NOMO-1 treated with dmso at 0.1 percent for 144 hours (cell line): ENCODE data around the gene CAMK2G.
A peak's percentile ranks its signal among the peaks of the same experiment; 100 is the strongest.
"Not testable (repeated sequence)": the region's sequence is repeated elsewhere in the genome, so short reads cannot be mapped to it uniquely, and the experiment has no call there.

ENCODE experiments used
- DNase-seq: peaks from one replicate; lab custom pipeline; 2025; ENCODE audit not compliant: unreplicated experiment; lab: John Stamatoyannopoulos, UW

The CAMK2G gene

DNA sequence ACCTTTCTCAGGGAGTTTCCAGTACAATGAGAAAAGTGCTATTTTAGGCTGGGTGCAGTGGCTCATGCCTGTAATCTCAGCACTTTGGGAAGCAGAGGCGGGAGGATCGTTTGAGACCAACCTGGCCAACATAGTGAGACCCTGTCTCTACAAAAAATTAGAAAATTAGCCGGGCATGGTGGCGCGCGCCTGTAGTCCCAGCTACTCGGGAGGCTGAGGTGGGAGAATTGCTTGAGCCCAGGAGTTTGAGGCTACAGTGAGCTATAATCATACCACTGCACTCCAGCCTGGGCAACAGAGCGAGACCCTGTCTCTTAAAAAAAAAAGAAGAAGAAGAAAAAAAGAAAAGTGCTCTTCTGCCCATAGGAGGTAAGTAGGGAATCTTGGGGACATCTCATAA is 78.3 kb downstream of the CAMK2G start:
- not testable (repeated sequence) for DNase-seq

DNA sequence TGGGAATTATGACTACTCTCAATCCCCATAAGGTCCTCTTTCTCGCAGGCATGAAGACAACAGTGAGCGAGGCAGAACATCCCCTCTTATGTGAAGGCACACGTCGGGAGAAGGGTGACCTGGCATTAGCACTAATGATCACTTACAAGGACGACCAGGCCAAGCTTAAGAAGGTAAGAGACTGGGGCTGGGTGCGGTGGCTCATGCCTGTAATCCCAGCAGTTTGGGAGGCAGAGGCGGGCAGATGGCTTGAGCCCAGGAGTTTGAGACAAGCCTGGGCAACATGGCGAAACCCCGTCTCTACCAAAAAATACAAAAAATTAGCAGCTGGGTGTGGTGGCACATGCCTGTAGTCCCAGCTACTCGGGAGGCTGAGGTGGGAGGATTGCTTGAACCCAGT is 78.9 kb downstream of the CAMK2G start:
- DNase-seq, result not testable (repeated sequence)

DNA sequence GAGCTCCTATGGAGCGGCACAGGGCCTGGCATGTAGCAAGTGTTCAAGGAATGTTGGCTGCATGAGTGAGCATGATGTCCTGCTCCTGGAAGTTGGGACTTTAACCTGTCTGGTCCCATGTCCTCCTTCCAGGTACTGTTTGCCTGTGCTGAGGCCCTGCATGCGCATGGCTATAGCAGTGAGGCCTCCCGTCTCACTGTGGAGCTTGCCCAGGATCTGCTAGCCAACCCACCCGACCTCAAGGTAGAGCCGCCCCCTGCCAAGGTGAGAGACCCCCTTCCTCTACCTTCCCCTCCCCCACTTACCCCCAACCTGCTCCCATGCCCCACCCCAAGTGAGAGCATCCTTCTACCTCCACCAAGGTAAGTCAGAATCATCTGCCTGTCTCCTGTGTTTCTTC is 80.9 kb downstream of the CAMK2G start:
- DNase-seq, result no peak

DNA sequence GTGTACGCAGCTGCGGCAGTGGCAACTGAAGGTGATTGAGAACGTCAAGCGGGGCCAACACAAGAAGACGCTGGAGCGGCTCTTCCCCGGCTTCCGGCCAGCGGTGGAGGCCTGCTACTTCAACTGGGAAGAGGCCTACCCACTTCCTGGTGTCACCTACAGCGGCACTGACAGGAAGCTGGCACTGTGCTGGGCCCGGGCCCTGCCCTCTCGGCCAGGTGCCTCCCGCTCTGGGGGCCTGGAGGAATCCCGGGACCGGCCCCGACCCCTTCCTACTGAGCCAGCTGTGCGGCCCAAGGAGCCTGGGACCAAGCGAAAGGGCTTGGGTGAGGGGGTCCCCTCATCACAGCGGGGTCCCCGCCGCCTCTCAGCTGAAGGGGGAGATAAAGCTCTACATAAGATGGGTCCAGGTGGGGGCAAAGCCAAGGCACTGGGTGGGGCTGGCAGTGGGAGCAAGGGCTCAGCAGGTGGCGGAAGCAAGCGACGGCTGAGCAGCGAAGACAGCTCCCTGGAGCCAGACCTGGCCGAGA is 82.4 kb downstream of the CAMK2G start:
- no peak for DNase-seq

DNA sequence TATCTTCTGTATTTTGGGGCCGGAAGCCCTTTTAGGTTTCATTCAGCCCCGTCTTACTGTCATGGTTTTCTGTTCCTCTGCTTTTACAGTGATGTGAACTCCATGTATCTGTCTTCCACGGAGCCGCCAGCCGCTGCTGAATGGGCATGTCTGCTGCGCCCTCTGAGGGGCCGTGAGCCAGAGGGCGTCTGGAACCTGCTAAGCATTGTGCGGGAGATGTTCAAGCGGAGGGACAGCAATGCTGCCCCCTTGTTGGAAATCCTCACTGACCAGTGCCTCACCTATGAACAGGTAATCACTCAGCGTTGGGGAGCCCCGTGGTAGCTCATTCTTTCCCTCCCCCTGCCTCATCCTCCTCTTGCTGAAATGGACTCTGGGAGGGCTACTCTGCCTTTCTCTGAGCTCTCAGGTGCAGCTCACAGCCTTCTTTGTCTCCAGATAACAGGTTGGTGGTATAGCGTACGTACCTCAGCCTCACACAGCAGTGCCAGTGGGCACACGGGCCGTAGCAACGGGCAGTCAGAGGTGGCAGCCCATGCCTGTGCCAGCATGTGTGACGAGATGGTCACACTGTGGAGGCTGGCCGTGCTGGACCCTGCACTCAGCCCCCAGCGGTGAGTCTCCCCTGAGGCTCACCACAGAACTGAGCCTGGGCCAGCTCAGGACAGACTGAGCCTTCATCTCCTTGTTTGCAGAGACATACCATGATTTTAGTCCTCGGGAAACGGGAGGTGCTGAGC is 83.3 kb downstream of the CAMK2G start:
- DNase-seq, result no peak

DNA sequence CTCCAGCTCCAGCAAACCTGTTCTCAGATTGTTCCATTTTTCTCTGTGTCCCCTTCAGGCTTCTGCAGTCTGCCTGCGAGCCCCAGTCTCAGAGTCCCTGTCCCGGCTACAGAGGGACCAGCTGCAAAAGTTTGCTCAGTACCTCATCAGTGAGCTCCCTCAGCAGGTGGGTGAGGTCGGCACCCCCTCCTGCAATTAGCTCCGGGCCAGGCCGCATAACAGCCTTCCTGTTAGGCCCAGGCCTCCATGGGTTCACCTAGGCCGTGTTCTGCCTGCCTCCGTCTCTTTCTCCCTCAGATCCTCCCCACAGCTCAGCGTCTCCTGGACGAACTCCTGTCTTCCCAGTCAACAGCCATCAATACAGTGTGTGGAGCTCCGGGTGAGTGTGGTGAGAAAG is 84.7 kb downstream of the CAMK2G start:
- DNase-seq, result no peak

DNA sequence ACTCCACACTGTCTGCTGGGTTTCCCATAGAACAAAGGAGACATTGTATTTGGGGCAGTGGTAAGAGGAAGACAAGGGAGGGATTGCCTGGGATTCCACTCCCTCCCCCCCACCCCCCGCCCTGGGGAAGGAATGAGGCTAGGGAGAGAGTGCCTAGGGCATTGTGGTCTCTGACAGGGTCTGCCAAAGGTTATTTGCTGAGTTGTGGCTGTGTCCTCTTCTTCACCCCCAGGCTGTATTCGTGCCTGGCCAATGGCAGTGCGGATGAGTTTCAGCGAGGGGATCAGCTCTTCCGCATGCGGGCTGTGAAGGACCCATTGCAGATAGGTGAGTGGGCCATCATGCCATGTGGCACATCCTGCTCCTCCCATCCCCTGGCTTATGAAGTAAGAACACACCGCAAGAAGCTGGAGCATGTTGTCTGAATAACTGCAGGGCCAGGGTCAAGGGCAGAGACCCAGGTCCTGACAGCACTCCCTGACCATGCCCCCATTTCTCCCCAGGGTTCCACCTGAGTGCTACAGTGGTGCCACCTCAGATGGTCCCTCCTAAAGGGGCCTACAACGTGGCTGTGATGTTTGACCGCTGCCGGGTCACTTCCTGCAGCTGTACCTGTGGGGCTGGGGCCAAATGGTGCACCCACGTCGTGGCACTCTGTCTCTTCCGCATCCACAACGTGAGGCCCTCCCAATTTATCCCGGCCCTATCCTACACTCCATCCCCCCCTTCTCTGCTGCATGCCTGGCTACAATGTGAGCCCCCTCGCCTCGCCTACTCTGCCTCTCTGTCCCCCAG is 85.3 kb downstream of the CAMK2G start:
- DNase-seq, result no peak

DNA sequence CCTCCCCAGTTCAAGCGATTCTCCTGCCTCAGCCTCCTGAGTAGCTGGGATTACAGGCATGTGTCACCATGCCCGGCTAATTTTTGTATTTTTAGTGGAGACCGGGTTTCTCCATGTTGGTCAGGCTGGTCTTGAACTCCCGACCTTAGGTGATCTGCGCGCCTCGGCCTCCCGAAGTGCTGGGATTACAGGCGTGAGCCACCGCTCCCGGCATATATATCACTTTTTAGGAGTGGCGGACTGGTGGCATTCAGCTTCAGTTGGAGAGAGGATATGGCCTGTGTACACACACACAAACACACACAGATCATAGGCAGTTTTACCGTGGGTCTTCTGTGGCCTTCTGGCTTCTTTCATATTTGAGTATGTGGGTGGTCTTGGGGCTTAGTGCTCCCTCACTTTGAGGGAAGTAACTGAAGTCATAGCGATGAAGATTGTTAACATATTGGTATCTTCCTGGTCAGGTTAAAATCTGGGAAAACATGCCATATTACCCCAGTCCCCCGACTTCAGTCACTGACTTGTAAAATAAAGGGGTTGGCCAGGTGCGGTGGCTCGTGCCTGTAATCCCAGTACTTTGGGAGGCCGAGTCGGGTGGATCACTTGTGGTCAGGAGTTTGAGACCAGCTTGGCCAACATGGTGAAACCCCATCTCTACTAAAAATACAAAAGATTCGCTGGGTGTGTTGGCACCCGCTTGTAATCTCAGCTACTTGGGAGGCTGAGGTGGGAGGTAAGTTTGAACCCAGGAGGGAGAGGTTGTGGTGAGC is 87.1 kb downstream of the CAMK2G start:
- DNase-seq, result not testable (repeated sequence)

DNA sequence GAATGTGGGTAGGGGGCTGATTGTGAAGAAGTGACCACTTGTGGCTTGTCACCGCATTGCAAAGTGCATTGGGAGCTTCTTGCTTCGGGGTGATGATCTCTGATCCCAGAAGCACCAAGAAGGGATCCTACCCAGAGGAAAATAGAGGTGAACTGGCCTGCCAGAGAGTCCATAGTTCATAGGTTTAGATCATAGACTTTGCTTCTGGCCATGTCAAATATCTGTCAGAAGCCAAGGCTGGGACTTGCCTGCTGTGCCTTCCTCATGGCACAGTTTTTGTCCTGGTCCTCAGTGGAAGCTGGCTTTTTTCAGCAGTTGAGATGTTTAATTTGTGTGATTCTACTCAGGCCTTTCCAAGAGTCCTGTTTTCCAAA is 87.9 kb downstream of the CAMK2G start:
- DNase-seq, result no peak

DNA sequence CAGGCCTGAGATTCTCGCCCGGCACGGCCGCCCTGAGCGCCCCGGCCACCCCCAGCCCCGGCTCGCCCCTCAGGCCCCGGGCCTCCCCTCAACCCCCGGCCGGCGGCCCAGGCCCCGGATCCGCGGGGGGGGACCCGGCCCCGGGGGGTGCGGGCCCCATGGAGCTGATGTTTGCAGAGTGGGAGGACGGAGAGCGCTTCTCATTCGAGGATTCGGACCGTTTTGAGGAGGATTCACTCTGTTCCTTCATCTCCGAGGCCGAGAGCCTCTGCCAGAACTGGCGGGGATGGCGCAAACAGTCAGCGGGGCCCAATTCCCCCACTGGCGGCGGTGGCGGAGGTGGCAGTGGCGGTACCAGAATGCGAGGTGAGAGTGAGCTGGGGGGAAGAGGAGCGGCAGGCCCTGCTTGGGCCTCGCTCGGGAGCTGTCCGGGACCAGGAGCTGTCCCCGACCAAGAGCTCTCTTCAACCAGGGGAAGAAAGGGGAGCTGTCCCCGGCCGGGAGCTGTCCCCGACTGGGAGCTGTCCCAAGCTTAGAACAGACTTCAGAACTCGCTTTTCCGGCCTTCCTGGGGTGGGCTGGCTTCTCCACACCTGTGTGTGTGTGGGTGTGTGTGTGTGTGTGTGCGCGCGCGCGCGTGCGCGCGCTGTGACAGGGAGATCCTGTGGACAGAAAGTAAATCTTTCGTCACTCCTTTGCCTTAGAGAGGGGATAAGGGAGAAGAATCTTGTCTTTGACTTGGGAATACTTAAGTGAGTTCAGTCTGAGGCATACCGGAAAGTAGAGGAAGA is 88.4 kb downstream of the CAMK2G start:
- peak; percentile 36 for DNase-seq

DNA sequence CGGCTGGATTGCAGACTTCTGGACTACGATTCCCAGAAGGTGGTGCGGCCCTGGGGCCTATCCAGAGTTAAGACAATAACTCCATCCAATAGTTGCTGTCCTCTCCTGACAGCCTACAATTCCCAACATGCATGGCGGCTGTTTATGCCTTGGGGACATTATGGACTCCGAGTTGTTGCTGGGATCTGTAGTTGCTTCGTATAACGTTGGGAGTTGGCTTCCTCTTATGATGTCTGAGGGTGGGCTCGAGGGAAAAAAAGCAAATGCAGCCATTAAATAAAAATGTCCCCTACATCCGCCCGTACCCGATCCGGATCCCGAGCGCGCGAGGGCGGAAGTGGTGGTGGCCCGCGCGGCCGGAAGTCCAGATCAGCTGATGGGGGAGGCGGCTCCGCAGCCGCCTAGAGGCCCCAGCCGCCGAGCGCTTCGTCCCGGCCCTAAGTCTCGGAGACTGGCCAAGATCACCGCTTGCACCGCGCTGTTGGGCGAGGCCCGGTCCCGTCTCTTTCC is 89.1 kb downstream of the CAMK2G start, which contains the start of gene ZSWIM8:
ZSWIM8 (plus strand) TSS at position 396 of the 510 bp plus-strand sequence. CDS start 273 bp downstream, outside the sequence.
- peak; percentile 96 for DNase-seq

DNA sequence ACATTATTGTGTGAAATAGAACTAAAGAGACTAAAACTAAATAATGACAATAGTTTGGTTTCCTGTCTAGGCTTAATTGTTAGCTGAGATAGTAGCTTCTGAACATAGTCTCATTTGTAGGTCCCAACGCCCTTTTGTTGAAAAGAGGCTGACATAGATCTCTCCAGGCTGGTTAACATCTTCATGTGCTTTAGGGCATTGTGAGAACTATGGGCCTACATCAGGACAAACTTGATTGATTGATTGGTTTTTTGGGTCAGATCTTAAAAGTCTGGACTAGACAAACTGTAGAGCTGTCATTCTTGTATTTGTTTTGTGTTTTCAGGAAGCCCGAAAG is 91.6 kb downstream of the CAMK2G start:
- no peak for DNase-seq

DNA sequence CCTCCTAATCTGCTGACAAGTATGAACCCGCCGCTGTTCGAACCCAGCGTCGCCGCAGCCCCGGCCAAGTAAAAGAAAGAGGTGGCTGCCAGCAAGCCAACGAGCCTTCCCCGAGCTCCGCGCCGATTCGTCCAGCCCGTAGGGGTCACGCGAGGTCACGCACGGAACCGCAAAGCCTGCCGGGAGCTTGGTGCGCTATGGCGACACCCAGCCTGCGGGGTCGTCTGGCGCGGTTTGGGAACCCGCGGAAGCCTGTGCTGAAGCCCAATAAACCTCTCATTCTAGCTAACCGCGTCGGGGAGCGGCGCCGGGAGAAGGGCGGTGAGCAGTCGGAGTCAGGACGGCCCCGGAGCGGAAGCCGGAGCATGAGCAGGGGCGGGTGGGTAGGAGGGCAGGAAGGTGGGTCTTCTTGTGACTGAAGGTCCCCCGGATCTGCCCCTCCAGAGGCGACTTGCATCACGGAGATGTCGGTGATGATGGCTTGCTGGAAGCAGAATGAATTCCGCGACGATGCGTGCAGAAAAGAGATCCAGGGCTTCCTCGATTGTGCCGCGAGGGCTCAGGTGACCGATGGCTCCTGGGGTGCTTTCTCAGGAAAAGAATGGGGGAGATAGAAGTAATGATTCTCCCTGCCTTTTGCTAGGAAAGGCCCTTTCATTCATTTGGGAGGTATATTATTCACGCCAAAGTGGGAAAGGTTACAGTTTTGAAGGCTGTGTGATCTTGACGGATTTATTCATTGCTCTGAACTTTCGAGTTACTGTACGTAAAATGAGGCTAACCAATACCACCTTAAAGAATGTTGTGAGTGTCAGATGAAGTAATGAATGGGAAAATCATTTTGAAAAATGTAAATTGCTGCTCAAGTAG is 92.2 kb downstream of the CAMK2G start, which contains the start of gene CHCHD1:
CHCHD1 (plus strand) TSS at position 170 of the 870 bp plus-strand sequence; CDS start at position 198, 28 bp downstream.
- peak; percentile 81 for DNase-seq

DNA sequence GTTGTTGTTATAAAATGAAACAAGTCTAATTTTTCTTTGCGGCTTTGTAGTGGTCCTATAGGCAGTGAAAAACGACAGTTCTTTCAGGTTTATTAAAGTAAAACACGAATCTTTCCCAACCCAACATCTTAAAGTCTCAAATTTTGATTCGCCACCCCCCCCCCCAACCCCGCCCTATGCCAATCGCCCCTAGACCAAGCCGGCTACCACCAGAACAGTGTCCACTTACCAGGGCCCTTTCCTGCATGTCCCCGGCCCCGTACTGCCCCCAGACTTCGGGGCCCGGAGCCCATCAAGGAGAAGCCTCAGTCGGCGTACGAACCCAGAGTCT is 92.8 kb downstream of the CAMK2G start:
- no peak for DNase-seq

DNA sequence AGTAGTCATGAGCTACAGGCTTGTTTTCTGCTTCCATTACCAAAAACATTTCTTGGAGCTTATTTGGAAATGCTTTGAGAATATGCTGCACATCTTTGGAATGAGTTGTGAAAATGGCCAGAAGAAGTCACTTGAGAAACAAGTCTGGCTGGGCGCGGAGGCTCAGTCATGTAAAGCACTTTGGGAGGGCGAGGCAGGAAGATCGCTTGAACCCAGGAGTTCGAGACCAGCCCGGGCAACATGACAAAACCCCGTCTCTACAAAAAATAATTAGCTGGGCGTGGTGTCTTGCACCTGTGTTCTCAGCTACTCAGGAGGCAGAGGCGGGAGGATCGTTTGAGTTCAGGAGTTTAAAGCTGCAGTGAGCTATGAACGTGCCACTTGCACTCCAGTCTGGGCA is 93.4 kb downstream of the CAMK2G start:
- no peak for DNase-seq

DNA sequence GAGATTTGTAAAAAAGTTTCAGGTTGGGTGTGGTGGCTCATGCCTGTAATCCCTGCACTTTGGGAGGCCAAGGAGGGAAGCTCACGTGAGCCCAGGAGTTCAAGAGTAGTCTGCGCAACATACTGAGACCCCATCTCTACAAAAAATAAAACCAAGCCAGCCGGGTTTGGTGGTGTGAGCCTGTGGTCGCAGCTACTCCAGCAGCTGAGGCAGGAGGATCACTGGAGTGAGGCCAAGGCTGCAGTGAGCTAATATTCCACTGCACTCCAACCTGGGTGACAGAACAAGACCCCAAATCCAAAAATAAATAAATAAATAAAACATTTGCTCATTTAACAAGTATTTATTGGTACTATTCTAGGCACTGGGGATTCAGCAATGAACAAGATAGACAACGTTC is 94.1 kb downstream of the CAMK2G start:
- no peak for DNase-seq

DNA sequence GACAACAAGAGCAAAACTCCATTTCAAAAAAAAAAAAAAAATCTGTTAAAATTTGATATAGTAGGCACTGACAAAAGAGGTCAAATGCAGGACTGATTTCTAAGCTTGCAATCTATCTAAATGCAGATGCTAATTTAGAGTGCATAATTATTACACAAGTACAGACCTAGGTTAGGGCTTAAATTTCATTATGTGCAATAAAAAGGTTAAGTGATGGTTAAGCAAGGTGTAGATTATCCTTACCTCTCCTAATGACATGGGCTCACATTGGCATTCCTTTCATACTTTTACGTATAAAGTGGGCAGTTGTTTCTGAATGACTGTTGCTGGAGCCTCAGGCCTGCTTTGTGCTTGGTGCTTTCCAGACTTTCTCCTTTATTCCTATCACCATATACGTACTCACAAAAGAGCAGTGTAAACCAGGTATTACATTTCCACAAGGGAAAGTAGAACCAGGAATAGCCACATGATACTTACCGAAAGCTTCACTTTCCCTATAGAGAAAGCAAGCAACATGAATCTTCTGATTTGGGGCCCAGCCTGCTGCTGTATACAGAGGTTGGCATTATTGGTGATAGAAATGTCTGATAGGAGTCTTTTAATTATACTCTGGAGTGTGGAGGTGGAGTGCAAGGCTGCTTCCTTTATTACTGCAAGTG is 94.7 kb downstream of the CAMK2G start:
- no peak for DNase-seq

DNA sequence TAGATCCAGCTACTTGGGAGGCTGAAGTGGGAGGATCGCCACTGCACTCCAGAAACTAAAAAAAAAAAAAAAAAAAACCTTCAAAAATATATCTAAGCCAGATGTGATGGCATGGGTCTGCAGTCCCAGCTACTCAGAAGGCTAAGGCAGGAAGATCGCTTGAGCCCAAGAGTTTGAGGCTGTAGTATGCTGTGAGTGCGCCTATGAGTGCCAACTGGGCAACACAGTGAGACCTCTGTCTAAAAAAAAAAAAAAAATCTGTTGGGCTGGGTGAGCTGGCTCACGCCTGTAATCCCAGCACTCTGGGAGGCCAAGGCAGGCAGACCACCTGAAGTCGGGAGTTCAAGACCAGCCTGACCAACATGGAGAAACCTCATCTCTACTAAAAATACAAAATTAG is 95.3 kb downstream of the CAMK2G start:
- no peak for DNase-seq

DNA sequence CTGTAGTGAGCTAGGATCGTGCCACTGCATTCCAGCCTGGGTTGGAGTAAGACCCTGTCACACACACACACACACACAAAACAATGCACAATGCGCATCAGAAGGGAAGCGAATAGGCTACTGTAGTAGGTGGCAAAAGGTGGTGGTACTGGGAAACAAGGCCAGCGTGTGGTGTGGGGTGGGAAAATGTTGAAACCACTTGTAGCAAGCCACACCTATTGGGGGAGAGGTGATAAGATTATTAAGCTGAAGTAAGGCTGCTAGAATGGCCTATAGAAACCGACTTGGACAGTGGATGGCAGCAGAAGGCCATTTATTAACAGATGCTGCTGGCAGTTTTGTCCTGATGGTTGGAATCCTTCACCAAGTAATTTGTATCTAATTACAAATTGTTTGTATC is 99.7 kb downstream of the CAMK2G start:
- no peak for DNase-seq
